K562 (cell line): Measurements from ENCODE around the gene ACADM. TPM values are rescaled to one million over a fixed set of nuclear protein-coding genes. Genes with fewer than 3 reads are reported as not detected.

Experiments used
- ATAC-seq: fragments of 200-7000 bp; cut with Tn5 transposase; 3 replicates; pipeline ENCODE4 v1.9.1; 2020; ENCODE audit warnings: moderate library complexity
- BruUV-seq: library from RNA; stranded (reverse); fragments of 400-500 nt; replicated peaks from 2 replicates; lab custom pipeline; 2021; lab: Mats Ljungman, UMichigan
- CTCF ChIA-PET: fragments of 300-600 bp; formaldehyde crosslinking; extraction: SDS; loops from one replicate; lab custom pipeline; 2021; ENCODE audit warnings: low intra/inter-chr PET ratio; lab: Yijun Ruan, JAX
- POLR2A ChIA-PET: fragments of 300-600, 350-650 bp; sonication (Branson Sonifier 250); formaldehyde crosslinking; extraction: SDS; loops from one replicate; lab custom pipeline; 2021; ENCODE audit warnings: antibody characterized with exemption, inconsistent platforms; lab: Yijun Ruan, JAX
- DNase-seq, 4 experiments: peaks; one replicate each; pipeline versions ENCODE4 v3.0.0 to v3.0.0-alpha.2; 2011 to 2018; ENCODE audit warnings: low spot score in 3 of 4, mixed read lengths in 3 of 4; ENCODE audit errors: extremely low read depth in 1 of 4
- FAIRE-seq: peaks from 2 replicates; lab custom pipeline; 2011; peaks lifted over from hg19 to GRCh38; lab: Jason Lieb, UNC
- H2AFZ ChIP-seq: 2 replicates; pipeline ENCODE4 v1.6.0; 2011; ENCODE audit warnings: low read depth, low read length, control low read depth, inconsistent platforms
- H3K27ac ChIP-seq: fragments of 200-600 bp; 3 replicates; pipeline ENCODE4 v1.8.0; 2011; ENCODE audit warnings: low read depth, mild to moderate bottlenecking, control low read depth, inconsistent platforms, low read length, moderate library complexity, mixed read lengths; ENCODE audit errors: extremely low read depth
- H3K27me3 ChIP-seq, 2 experiments: fragments of 300-600 bp in 1 of 2; 2 replicates in 1 of 2; 3 replicates in 1 of 2; pipeline versions ENCODE4 v1.6.0 to v1.8.0; 2011; ENCODE audit warnings: inconsistent platforms in 2 of 2, low read length in 2 of 2, mild to moderate bottlenecking in 1 of 2, mixed read lengths in 1 of 2, moderate library complexity in 1 of 2; ENCODE audit not compliant: control insufficient read depth in 2 of 2, insufficient read depth in 2 of 2
- H3K36me3 ChIP-seq: fragments of 300-600 bp; 3 replicates; pipeline ENCODE4 v1.8.0; 2011; ENCODE audit warnings: mild to moderate bottlenecking, low read length, inconsistent platforms; ENCODE audit not compliant: control insufficient read depth, insufficient read depth
- H3K4me1 ChIP-seq, 2 experiments: fragments of 200-600 bp in 1 of 2; replicated peaks in 1 of 2; 2 replicates in 1 of 2; 3 replicates in 1 of 2; pipeline versions ENCODE4 v1.5.1 to v1.8.0; 2011; ENCODE audit warnings: inconsistent platforms in 2 of 2, low read length in 2 of 2, mild to moderate bottlenecking in 1 of 2, mixed read lengths in 1 of 2, moderate library complexity in 1 of 2; ENCODE audit not compliant: control insufficient read depth in 2 of 2, insufficient read depth in 2 of 2
- H3K4me2 ChIP-seq: 2 replicates; pipeline ENCODE4 v1.6.1; 2011; ENCODE audit warnings: low read length, control low read depth, inconsistent platforms, mixed read lengths; ENCODE audit not compliant: insufficient read depth
- H3K4me3 ChIP-seq: fragments of 200-600 bp; sonication (generic), shearing (Covaris generic); 2 replicates; pipeline ENCODE4 v1.5.1; 2016; ENCODE audit warnings: control low read depth, inconsistent platforms
- H3K79me2 ChIP-seq: fragments of 200-600 bp; 3 replicates; pipeline ENCODE4 v1.8.0; 2011; ENCODE audit warnings: low read length, inconsistent platforms; ENCODE audit not compliant: control insufficient read depth, insufficient read depth
- H3K9ac ChIP-seq, 2 experiments: 2 replicates each; pipeline versions ENCODE4 v1.6.0 to v1.6.1; 2011; ENCODE audit warnings: low read depth in 2 of 2, low read length in 2 of 2, control low read depth in 1 of 2, inconsistent platforms in 1 of 2, mild to moderate bottlenecking in 1 of 2, mixed read lengths in 1 of 2; ENCODE audit not compliant: insufficient read depth in 1 of 2
- H3K9me1 ChIP-seq: one replicate; pipeline ENCODE4 v1.6.0; 2011; ENCODE audit warnings: inconsistent platforms, mild to moderate bottlenecking, low read length, moderate library complexity; ENCODE audit not compliant: control insufficient read depth, insufficient read depth
- H3K9me3 ChIP-seq: replicated peaks from 2 replicates; pipeline ENCODE4 v1.5.1; 2011; ENCODE audit warnings: low read depth, low read length, inconsistent platforms; ENCODE audit not compliant: control insufficient read depth, insufficient read depth
- H4K20me1 ChIP-seq: replicated peaks from 2 replicates; pipeline ENCODE4 v1.6.1; 2011; ENCODE audit warnings: low read length, inconsistent platforms, mixed read lengths; ENCODE audit not compliant: control insufficient read depth, insufficient read depth
- BCL6 ChIP-seq: fragments of 250-450 bp; sonication (Bioruptor Pico); IDR thresholded peaks from 2 replicates; pipeline ENCODE4 v1.4.0; 2020
- HNRNPLL ChIP-seq: fragments of 200-400 bp; formaldehyde crosslinking; IDR thresholded peaks from 2 replicates; pipeline ENCODE4 v1.6.1; 2017; ENCODE audit warnings: low read length, low read depth, mild to moderate bottlenecking; ENCODE audit not compliant: poor library complexity, severe bottlenecking
- MAFK ChIP-seq: IDR thresholded peaks from 2 replicates; pipeline ENCODE4 v1.6.1; 2011; ENCODE audit warnings: low read length, improper control_type of control experiment
- RBM17 ChIP-seq: fragments of 200-400 bp; formaldehyde crosslinking; IDR thresholded peaks from 2 replicates; pipeline ENCODE4 v1.6.1; 2017; ENCODE audit warnings: low read depth, mild to moderate bottlenecking, low read length, borderline replicate concordance
- SAP30 ChIP-seq: fragments of 200-600 bp; sonication (generic); IDR thresholded peaks from 2 replicates; pipeline ENCODE4 v1.6.1; 2012; ENCODE audit warnings: borderline replicate concordance, low read depth, mild to moderate bottlenecking, moderate library complexity, low read length, control low read depth, inconsistent platforms; ENCODE audit not compliant: insufficient read depth, poor library complexity, severe bottlenecking
- SRF ChIP-seq, 2 experiments: fragments of 250-450, 450-650 bp in 1 of 2; sonication (Bioruptor Pico) in 1 of 2; sonication (generic) in 1 of 2; formaldehyde crosslinking; IDR thresholded peaks; 2 replicates each; pipeline versions ENCODE4 v1.5.0 to v1.5.1; 2020 to 2022; ENCODE audit warnings: mild to moderate bottlenecking in 1 of 2, missing genetic modification reagents in 1 of 2
- STAG1 ChIP-seq: sonication (generic); formaldehyde crosslinking; IDR thresholded peaks from 2 replicates; pipeline ENCODE4 v1.5.0; 2020; ENCODE audit warnings: missing genetic modification reagents, borderline replicate concordance
- TAF1 ChIP-seq: IDR thresholded peaks from 2 replicates; pipeline ENCODE4 v1.6.1; 2011; ENCODE audit warnings: mild to moderate bottlenecking, low read length, moderate library complexity; ENCODE audit not compliant: insufficient read depth, control insufficient read depth, severe bottlenecking; ENCODE audit errors: extremely low read depth
- ZNF134 ChIP-seq: fragments of 250-450 bp; sonication (Bioruptor Pico); conservative IDR thresholded peaks from 2 replicates; pipeline ENCODE4 v1.4.0; 2020
- ZNF165 ChIP-seq: fragments of 250-450 bp; sonication (Bioruptor Pico); IDR thresholded peaks from 2 replicates; pipeline ENCODE4 v1.4.0; 2020; ENCODE audit warnings: borderline replicate concordance
- WGBS: fragments of 100-300 bp; shearing (Covaris generic); methylation state at CpG from one replicate; pipeline ENCODE4 v1.1.6; 2016; ENCODE audit warnings: low coverage, mixed read lengths; ENCODE audit not compliant: insufficient coverage; ENCODE audit errors: missing lambda C conversion rate; 5-methylcytosine and 5-hydroxymethylcytosine counted together
- in situ Hi-C: fragments of 300-500 bp; cut with MboI; formaldehyde crosslinking; loops from 4 replicates; pipeline ENCODE4 v1.15.0; 2018; ENCODE audit warnings: inconsistent platforms, mixed read lengths
- intact Hi-C: fragments of 100-400 bp; cut with micrococcal nuclease; formaldehyde crosslinking; loops from 2 replicates; pipeline ENCODE4 v1.14.2; 2022
- polyA plus RNA-seq, 8 experiments: library from polyadenylated mRNA; depleted of rRNA in 4 of 8; stranded (reverse) in 5 of 8; unstranded in 3 of 8; fragments of >200 nt; fragmentation: Nextera tagmentation in 2 of 8; fragmentation: Illumina TruSeq in 1 of 8; extraction: Ambion mirVana in 2 of 8; extraction: Trizol in 1 of 8; gene quantifications; 2 replicates each; pipeline versions ENCODE4 v1.2.1 to v1.2.3, GENCODE V29; 2011 to 2014; ENCODE audit warnings: inconsistent platforms in 1 of 8, missing spikeins in 1 of 8
- total RNA-seq, 7 experiments: library from RNA; depleted of rRNA in 6 of 7; stranded (reverse); fragments of >200 nt in 6 of 7; fragmentation: Illumina TruSeq in 2 of 7; extraction: Trizol in 2 of 7; gene quantifications; 2 replicates each; pipeline versions ENCODE4 v1.2.1 to v1.2.3, GENCODE V29; 2011 to 2021; ENCODE audit warnings: low replicate concordance in 1 of 7

The ACADM gene
- total and polyA plus RNA-seq, 9 of the 15 experiments (the other 6 are each of a cell fraction or from before 2014, with no cell fraction given), result 82.5 to 156 (median 123) TPM

DNA sequence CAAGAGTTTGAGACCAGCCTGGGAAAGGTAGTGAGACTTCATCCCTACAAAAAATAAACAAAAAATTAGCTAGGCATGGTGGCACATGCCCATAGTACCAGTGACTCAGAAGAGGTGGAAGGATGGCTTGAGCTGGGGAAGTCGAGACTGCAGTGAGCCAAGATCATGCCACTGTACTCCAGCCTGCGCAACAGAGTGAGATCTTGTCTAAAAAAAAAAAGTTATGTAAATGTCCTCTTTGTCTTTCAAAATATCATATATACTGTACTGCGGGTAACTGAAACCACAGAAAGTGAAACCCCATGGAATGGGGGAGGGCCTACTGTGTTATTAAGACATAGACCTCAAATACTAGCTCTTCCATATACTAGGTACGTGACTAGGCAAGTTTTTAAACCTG lies 20.8 kb downstream of the ACADM start:
- peaks cover 83% of the 10 kb centered on the region for H3K36me3 ChIP-seq
- ChIA-PET POLR2A (interaction anchor here (0.6 to 1.8 kb wide), 4 partner anchors 16 to 41 kb away, joined by 3 to 7 read pairs (median 3); partner anchors contain the start of gene RABGGTB), CTCF (no interaction called here)
- no peaks in the 10 kb centered on the region for H3K4me1 ChIP-seq
- TF ChIP-seq HNRNPLL (no peak), SAP30 (no peak), MAFK (no peak), STAG1 (CRISPR knock-in tag) (no peak), BCL6 (CRISPR knock-in tag) (no peak), RBM17 (no peak), SRF (CRISPR knock-in tag; IDR thresholded peaks at IDR 0.05) (no peak), TAF1 (no peak), ZNF165 (CRISPR knock-in tag) (no peak), ZNF134 (CRISPR knock-in tag) (no peak)
- no peak for DNase-seq
- no TSS peak for BruUV-seq
- no peak overlapping the region for H3K4me2 ChIP-seq
- H3K4me3 ChIP-seq, result no peak overlapping the region
- H3K9me1 ChIP-seq, result no peaks in the 10 kb centered on the region
- WGBS, result 70% methylated on average over 4 of the region's 4 CpGs
- no peak overlapping the region for H2AFZ ChIP-seq
- in situ Hi-C loops, result no loop called here
- intact Hi-C loops, result no loop called here
- H4K20me1 ChIP-seq, result no peaks in the 10 kb centered on the region; the same call in 1 of the 2 replicates
- no peak; the same call in 2 of the 3 replicates for ATAC-seq
- no peak overlapping the region for H3K27ac ChIP-seq
- no peak for FAIRE-seq
- H3K27me3 ChIP-seq, result no peaks in the 10 kb centered on the region
- H3K79me2 ChIP-seq, result no peaks in the 10 kb centered on the region
- H3K9me3 ChIP-seq, result no peaks in the 10 kb centered on the region
- no peak overlapping the region for H3K9ac ChIP-seq
